OCI-LY1 (cell line): ENCODE data around the gene GMIP.

Experiments used
- H2AFZ ChIP-seq: fragments of 200-600 bp; sonication (generic), shearing (Covaris generic); 2 replicates; pipeline ENCODE4 v1.6.0; 2014; ENCODE audit warnings: antibody characterized with exemption, mild to moderate bottlenecking, low read length
- H3F3A ChIP-seq: fragments of 200-600 bp; sonication (generic), shearing (Covaris generic); 2 replicates; pipeline ENCODE4 v1.6.0; 2014; ENCODE audit warnings: mild to moderate bottlenecking, antibody characterized with exemption, low read length, moderate library complexity; ENCODE audit not compliant: insufficient read depth
- H3K27ac ChIP-seq: fragments of 200-600 bp; sonication (generic); 2 replicates; pipeline ENCODE4 v1.5.1; 2014; ENCODE audit warnings: low read length, mixed run types, mild to moderate bottlenecking, low read depth; ENCODE audit not compliant: poor library complexity, severe bottlenecking
- H3K27me3 ChIP-seq: fragments of 200-600 bp; sonication (generic); 2 replicates; pipeline ENCODE4 v1.6.0; 2014; ENCODE audit warnings: antibody characterized with exemption, mild to moderate bottlenecking, low read length, moderate library complexity; ENCODE audit not compliant: insufficient read depth
- H3K36me3 ChIP-seq: fragments of 200-600 bp; sonication (generic); 2 replicates; pipeline ENCODE4 v1.6.1; 2014; ENCODE audit warnings: mild to moderate bottlenecking, antibody characterized with exemption, low read length, moderate library complexity, mixed read lengths; ENCODE audit not compliant: insufficient read depth
- H3K4me1 ChIP-seq: fragments of 200-600 bp; sonication (generic); 2 replicates; pipeline ENCODE4 v1.5.1; 2014; ENCODE audit warnings: mild to moderate bottlenecking, low read length, moderate library complexity; ENCODE audit not compliant: insufficient read depth, severe bottlenecking
- H3K4me2 ChIP-seq: fragments of 200-600 bp; sonication (generic), shearing (Covaris generic); 2 replicates; pipeline ENCODE4 v1.6.1; 2014; ENCODE audit warnings: low read length
- H3K4me3 ChIP-seq: fragments of 200-600 bp; sonication (generic); 2 replicates; pipeline ENCODE4 v1.5.1; 2014; ENCODE audit warnings: low read length, low read depth, mild to moderate bottlenecking, mixed read lengths; ENCODE audit not compliant: poor library complexity, severe bottlenecking
- H3K79me2 ChIP-seq: fragments of 200-600 bp; shearing (Covaris generic); 2 replicates; pipeline ENCODE4 v1.6.1; 2016; ENCODE audit warnings: mixed run types, low read length, mixed read lengths; ENCODE audit not compliant: insufficient read depth
- H3K9ac ChIP-seq: fragments of 200-600 bp; sonication (generic), shearing (Covaris generic); 2 replicates; pipeline ENCODE4 v1.6.1; 2014; ENCODE audit warnings: mild to moderate bottlenecking, low read length, mixed read lengths
- H3K9me2 ChIP-seq: fragments of 200-600 bp; sonication (generic), shearing (Covaris generic); 2 replicates; pipeline ENCODE4 v1.6.1; 2014; ENCODE audit warnings: low read depth, mild to moderate bottlenecking, low read length, mixed read lengths
- H3K9me3 ChIP-seq: fragments of 200-600 bp; shearing (Covaris generic); 2 replicates; pipeline ENCODE4 v1.6.1; 2014; ENCODE audit warnings: low read length, mixed read lengths
- H4K20me1 ChIP-seq: fragments of 200-600 bp; sonication (generic), shearing (Covaris generic); 2 replicates; pipeline ENCODE4 v1.6.0; 2016; ENCODE audit warnings: mild to moderate bottlenecking, low read length; ENCODE audit not compliant: insufficient read depth
- EZH2 ChIP-seq: fragments of 200-600 bp; sonication (generic), shearing (Covaris generic); IDR thresholded peaks from 2 replicates; pipeline ENCODE4 v1.8.0; 2017; ENCODE audit warnings: borderline replicate concordance, mixed run types, mild to moderate bottlenecking, antibody characterized with exemption, low read length, moderate library complexity, mixed read lengths
- TF ChIP-seq, protein P1 (sequence below): fragments of 200-600 bp; sonication (generic), shearing (Covaris generic); IDR thresholded peaks from 2 replicates; pipeline ENCODE4 v1.5.1; 2017; ENCODE audit warnings: mild to moderate bottlenecking, antibody characterized with exemption, low read length, moderate library complexity, mixed read lengths

The GMIP gene

GRCh38 chr19:19592690-19593089 lies 50.8 kb downstream of the GMIP start:
- Histone ChIP-seq H3K9me3 (no peaks in the 10 kb centered on the region), H3K36me3 (peaks cover 3% of the 10 kb centered on the region; the same call in 1 of the 2 replicates), H3K4me1 (peaks cover 41% of the 10 kb centered on the region), H3K27ac (no peak overlapping the region), H4K20me1 (no peaks in the 10 kb centered on the region), H3K4me2 (no peak overlapping the region), H3K27me3 (no peaks in the 10 kb centered on the region), H3K4me3 (no peak overlapping the region), H3K79me2 (no peaks in the 10 kb centered on the region), H3K9me2 (no peaks in the 10 kb centered on the region), H3K9ac (no peak overlapping the region), H3F3A (no peaks in the 10 kb centered on the region), H2AFZ (no peak overlapping the region)
- TF ChIP-seq, protein P1, sequence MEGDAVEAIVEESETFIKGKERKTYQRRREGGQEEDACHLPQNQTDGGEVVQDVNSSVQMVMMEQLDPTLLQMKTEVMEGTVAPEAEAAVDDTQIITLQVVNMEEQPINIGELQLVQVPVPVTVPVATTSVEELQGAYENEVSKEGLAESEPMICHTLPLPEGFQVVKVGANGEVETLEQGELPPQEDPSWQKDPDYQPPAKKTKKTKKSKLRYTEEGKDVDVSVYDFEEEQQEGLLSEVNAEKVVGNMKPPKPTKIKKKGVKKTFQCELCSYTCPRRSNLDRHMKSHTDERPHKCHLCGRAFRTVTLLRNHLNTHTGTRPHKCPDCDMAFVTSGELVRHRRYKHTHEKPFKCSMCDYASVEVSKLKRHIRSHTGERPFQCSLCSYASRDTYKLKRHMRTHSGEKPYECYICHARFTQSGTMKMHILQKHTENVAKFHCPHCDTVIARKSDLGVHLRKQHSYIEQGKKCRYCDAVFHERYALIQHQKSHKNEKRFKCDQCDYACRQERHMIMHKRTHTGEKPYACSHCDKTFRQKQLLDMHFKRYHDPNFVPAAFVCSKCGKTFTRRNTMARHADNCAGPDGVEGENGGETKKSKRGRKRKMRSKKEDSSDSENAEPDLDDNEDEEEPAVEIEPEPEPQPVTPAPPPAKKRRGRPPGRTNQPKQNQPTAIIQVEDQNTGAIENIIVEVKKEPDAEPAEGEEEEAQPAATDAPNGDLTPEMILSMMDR: no peak
- no peak for TF ChIP-seq EZH2

GRCh38 chr19:19591133-19591825 lies 52.2 kb downstream of the GMIP start:
- H3K9me3 ChIP-seq: no peaks in the 10 kb centered on the region
- H3K4me3 ChIP-seq: no peak overlapping the region
- no peak overlapping the region for H3K27ac ChIP-seq
- no peak overlapping the region for H3K9ac ChIP-seq
- H3K4me1 ChIP-seq: peaks cover 27% of the 10 kb centered on the region
- H3K4me2 ChIP-seq: no peak overlapping the region
- no peaks in the 10 kb centered on the region for H3F3A ChIP-seq
- no peak overlapping the region for H2AFZ ChIP-seq
- H3K36me3 ChIP-seq: peaks cover 3% of the 10 kb centered on the region; the same call in 1 of the 2 replicates
- no peaks in the 10 kb centered on the region for H3K9me2 ChIP-seq
- TF ChIP-seq, protein P1: no peak
- no peak for TF ChIP-seq EZH2
- no peaks in the 10 kb centered on the region for H3K27me3 ChIP-seq
- H3K79me2 ChIP-seq: no peaks in the 10 kb centered on the region
- H4K20me1 ChIP-seq: no peaks in the 10 kb centered on the region

DNA sequence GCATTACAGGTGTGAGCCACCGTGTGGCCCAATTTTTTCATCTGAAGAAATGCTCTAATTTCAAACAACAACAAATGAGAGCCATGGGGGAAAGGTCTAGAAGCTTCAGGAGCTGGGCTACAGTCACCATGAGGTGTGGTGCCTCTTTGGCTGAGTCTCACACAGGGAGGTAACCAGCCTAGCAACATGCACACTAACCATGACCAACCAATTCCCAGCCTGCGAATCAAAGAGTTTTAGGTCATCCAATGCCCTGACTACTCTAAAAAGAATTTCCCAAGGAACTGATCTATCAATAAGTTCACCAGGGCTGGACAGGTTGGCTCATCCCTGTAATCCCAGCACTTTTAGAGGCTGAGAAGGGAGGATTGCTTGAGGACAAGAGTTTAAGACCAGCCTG lies 54.9 kb downstream of the GMIP start:
- no peaks in the 10 kb centered on the region for H3K9me3 ChIP-seq
- no peaks in the 10 kb centered on the region for H3F3A ChIP-seq
- H3K4me2 ChIP-seq: no peak overlapping the region
- no peak overlapping the region for H2AFZ ChIP-seq
- no peak overlapping the region for H3K4me3 ChIP-seq
- H3K79me2 ChIP-seq: no peaks in the 10 kb centered on the region
- peaks cover 3% of the 10 kb centered on the region; the same call in 1 of the 2 replicates for H3K36me3 ChIP-seq
- H3K27me3 ChIP-seq: no peaks in the 10 kb centered on the region
- H3K27ac ChIP-seq: no peak overlapping the region
- peaks cover 9% of the 10 kb centered on the region for H3K4me1 ChIP-seq
- TF ChIP-seq, protein P1: no peak
- TF ChIP-seq EZH2: no peak
- no peaks in the 10 kb centered on the region for H3K9me2 ChIP-seq
- no peaks in the 10 kb centered on the region for H4K20me1 ChIP-seq
- H3K9ac ChIP-seq: no peak overlapping the region
